Measurements from ENCODE around the gene TOR3A.

DNA sequence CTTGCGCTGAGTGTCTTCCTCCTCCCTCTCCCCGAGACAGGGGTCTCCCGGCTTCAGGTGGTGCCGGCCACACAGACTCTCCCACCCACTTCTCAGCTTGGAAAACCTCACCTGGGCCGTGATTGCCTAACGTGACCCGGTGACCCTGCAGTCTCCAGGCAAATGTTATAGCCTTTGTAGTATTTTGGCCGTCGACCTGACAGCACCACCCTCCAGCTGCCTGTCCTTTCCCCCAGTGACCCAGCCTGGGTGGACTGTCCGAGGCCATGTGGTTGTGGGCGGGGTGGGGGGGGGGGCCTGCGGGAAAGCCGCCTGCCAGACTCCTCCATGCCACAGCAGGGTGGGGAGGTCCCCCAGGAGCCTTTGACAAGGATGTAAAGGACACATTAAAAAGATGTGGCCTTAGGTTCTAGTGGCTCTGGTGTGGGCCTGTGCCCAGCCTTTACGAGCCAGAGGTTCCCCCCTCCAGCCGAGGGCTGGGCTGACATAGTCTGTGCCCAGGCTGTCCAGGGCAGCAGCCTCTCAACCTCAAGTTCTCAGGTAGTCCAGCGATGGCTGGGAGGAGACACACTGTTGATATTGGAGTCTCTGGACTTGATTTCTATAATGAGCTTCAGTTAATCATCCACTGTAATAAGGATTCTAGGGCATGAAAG is 8.1 kb downstream of the TOR3A start:
- TF ChIP-seq, protein P1, sequence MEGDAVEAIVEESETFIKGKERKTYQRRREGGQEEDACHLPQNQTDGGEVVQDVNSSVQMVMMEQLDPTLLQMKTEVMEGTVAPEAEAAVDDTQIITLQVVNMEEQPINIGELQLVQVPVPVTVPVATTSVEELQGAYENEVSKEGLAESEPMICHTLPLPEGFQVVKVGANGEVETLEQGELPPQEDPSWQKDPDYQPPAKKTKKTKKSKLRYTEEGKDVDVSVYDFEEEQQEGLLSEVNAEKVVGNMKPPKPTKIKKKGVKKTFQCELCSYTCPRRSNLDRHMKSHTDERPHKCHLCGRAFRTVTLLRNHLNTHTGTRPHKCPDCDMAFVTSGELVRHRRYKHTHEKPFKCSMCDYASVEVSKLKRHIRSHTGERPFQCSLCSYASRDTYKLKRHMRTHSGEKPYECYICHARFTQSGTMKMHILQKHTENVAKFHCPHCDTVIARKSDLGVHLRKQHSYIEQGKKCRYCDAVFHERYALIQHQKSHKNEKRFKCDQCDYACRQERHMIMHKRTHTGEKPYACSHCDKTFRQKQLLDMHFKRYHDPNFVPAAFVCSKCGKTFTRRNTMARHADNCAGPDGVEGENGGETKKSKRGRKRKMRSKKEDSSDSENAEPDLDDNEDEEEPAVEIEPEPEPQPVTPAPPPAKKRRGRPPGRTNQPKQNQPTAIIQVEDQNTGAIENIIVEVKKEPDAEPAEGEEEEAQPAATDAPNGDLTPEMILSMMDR (IDR thresholded peaks at IDR 0.05) = no peak
- no peak for TF ChIP-seq POLR2A (IDR thresholded peaks at IDR 0.05)
